ENCODE data around the gene LRRC8C.
A peak's percentile ranks its signal among the peaks of the same experiment; 100 is the strongest.

Gene LRRC8C

GRCh38 chr1:89746424-89747149 is 113.7 kb downstream of the LRRC8C start:
- no peak overlapping the region for H4K91ac ChIP-seq (ENCODE audit: low read depth, low read length)
- no peak overlapping the region for H3K27ac ChIP-seq (ENCODE audit: low read depth, low read length)
- H2BK12ac ChIP-seq (ENCODE audit: low read length), result no peak overlapping the region
- H3K14ac ChIP-seq (ENCODE audit: low read length), result no peak overlapping the region
- no peak overlapping the region for H3K4ac ChIP-seq (ENCODE audit: low read depth, low read length)
- H3K4me3 ChIP-seq (ENCODE audit: low read depth, low read length), result no peak overlapping the region
- H3K79me2 ChIP-seq (ENCODE audit: control insufficient read depth, insufficient read depth, low read length, poor library complexity), result no peaks in the 10 kb centered on the region
- H3K18ac ChIP-seq (ENCODE audit: low read length), result no peak overlapping the region
- no peak overlapping the region for H2AFZ ChIP-seq (ENCODE audit: insufficient read depth, low read length, poor library complexity)
- no peaks in the 10 kb centered on the region for H3K9me3 ChIP-seq (ENCODE audit: insufficient read depth, low read depth, low read length)
- no peaks in the 10 kb centered on the region for H3K79me1 ChIP-seq (ENCODE audit: low read length)
- H3K36me3 ChIP-seq (ENCODE audit: control insufficient read depth in 1 of 2, insufficient read depth in 2 of 2, low read length in 2 of 2), result no peaks in the 10 kb centered on the region
- no peak overlapping the region for H2BK120ac ChIP-seq (ENCODE audit: insufficient read depth, low read length, poor library complexity)
- H3K9ac ChIP-seq (ENCODE audit: low read length), result no peak overlapping the region
- no peak overlapping the region for H2BK5ac ChIP-seq (ENCODE audit: low read depth, low read length, poor library complexity)
- H3K27me3 ChIP-seq (ENCODE audit: insufficient read depth, low read length), result no peaks in the 10 kb centered on the region
- no peaks in the 10 kb centered on the region for H3K4me1 ChIP-seq (ENCODE audit: control insufficient read depth in 1 of 2, insufficient read depth in 2 of 2, low read length in 2 of 2)
- H2AK5ac ChIP-seq (ENCODE audit: low read length), result no peak overlapping the region
- no CpG with 5 or more reads among the region's 4 CpGs for WGBS (ENCODE audit: extremely low coverage, insufficient coverage, insufficient read length)
- no peak overlapping the region for H3K23ac ChIP-seq (ENCODE audit: low read length)
- DNase-seq, result no peak
- no peak overlapping the region for H4K12ac ChIP-seq (ENCODE audit: low read depth, low read length)
- no peak overlapping the region for H3K4me2 ChIP-seq (ENCODE audit: low read length)
- H4K8ac ChIP-seq (ENCODE audit: low read depth, low read length), result no peak overlapping the region

GRCh38 chr1:89753761-89754160 is 120.8 kb downstream of the LRRC8C start:
- Histone ChIP-seq H2BK120ac (ENCODE audit: insufficient read depth, low read length, poor library complexity) (no peak overlapping the region), H2BK5ac (ENCODE audit: low read depth, low read length, poor library complexity) (no peak overlapping the region), H2BK12ac (ENCODE audit: low read length) (no peak overlapping the region), H3K4me1 (ENCODE audit: control insufficient read depth in 1 of 2, insufficient read depth in 2 of 2, low read length in 2 of 2) (peaks cover 0 to 2% of the 10 kb centered on the region in 2 experiments), H4K91ac (ENCODE audit: low read depth, low read length) (no peak overlapping the region), H3K4me3 (ENCODE audit: low read depth, low read length) (no peak overlapping the region), H4K12ac (ENCODE audit: low read depth, low read length) (no peak overlapping the region), H3K14ac (ENCODE audit: low read length) (no peak overlapping the region), H2AFZ (ENCODE audit: insufficient read depth, low read length, poor library complexity) (no peak overlapping the region), H3K36me3 (ENCODE audit: control insufficient read depth in 1 of 2, insufficient read depth in 2 of 2, low read length in 2 of 2) (no peaks in the 10 kb centered on the region), H3K23ac (ENCODE audit: low read length) (no peak overlapping the region), H4K8ac (ENCODE audit: low read depth, low read length) (no peak overlapping the region), H3K9me3 (ENCODE audit: insufficient read depth, low read depth, low read length) (peaks cover 2% of the 10 kb centered on the region), H3K79me2 (ENCODE audit: control insufficient read depth, insufficient read depth, low read length, poor library complexity) (no peaks in the 10 kb centered on the region), H3K27me3 (ENCODE audit: insufficient read depth, low read length) (no peaks in the 10 kb centered on the region), H3K18ac (ENCODE audit: low read length) (no peak overlapping the region), H3K4me2 (ENCODE audit: low read length) (no peak overlapping the region), H2AK5ac (ENCODE audit: low read length) (no peak overlapping the region), H3K79me1 (ENCODE audit: low read length) (no peaks in the 10 kb centered on the region), H3K4ac (ENCODE audit: low read depth, low read length) (no peak overlapping the region), H3K9ac (ENCODE audit: low read length) (no peak overlapping the region), H3K27ac (ENCODE audit: low read depth, low read length) (no peak overlapping the region)
- no peak for DNase-seq

DNA sequence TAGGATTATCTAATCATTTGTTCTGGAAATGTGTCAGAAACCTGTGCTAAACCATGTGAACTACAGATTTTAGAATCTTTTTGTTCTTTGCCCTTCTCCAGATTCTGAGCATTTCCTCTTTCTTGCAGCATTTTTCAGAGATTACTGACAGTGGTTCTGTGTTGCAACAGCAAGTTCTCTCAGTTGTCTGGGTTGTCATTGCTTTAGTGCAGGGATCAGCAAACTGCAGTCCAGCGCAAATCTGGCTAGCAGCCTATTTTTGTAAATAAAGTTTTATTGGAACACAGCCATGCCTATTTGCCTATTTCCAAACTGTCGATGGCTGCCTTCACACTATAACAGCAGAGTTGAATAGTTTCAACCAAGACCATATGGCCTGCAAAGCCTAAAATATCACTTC is 121.6 kb downstream of the LRRC8C start:
- Histone ChIP-seq H2AFZ (ENCODE audit: insufficient read depth, low read length, poor library complexity) (no peak overlapping the region), H3K4me2 (ENCODE audit: low read length) (no peak overlapping the region), H3K79me1 (ENCODE audit: low read length) (no peaks in the 10 kb centered on the region), H2BK120ac (ENCODE audit: insufficient read depth, low read length, poor library complexity) (no peak overlapping the region), H4K8ac (ENCODE audit: low read depth, low read length) (no peak overlapping the region), H3K4me1 (ENCODE audit: control insufficient read depth in 1 of 2, insufficient read depth in 2 of 2, low read length in 2 of 2) (peaks cover 0 to 2% of the 10 kb centered on the region in 2 experiments), H3K79me2 (ENCODE audit: control insufficient read depth, insufficient read depth, low read length, poor library complexity) (no peaks in the 10 kb centered on the region), H4K12ac (ENCODE audit: low read depth, low read length) (no peak overlapping the region), H3K4ac (ENCODE audit: low read depth, low read length) (no peak overlapping the region), H2BK12ac (ENCODE audit: low read length) (no peak overlapping the region), H3K27me3 (ENCODE audit: insufficient read depth, low read length) (no peaks in the 10 kb centered on the region), H3K9ac (ENCODE audit: low read length) (no peak overlapping the region), H2AK5ac (ENCODE audit: low read length) (no peak overlapping the region), H3K14ac (ENCODE audit: low read length) (no peak overlapping the region), H2BK5ac (ENCODE audit: low read depth, low read length, poor library complexity) (no peak overlapping the region), H3K4me3 (ENCODE audit: low read depth, low read length) (no peak overlapping the region), H4K91ac (ENCODE audit: low read depth, low read length) (no peak overlapping the region), H3K18ac (ENCODE audit: low read length) (no peak overlapping the region), H3K23ac (ENCODE audit: low read length) (no peak overlapping the region), H3K36me3 (ENCODE audit: control insufficient read depth in 1 of 2, insufficient read depth in 2 of 2, low read length in 2 of 2) (no peaks in the 10 kb centered on the region), H3K27ac (ENCODE audit: low read depth, low read length) (no peak overlapping the region), H3K9me3 (ENCODE audit: insufficient read depth, low read depth, low read length) (peaks cover 2% of the 10 kb centered on the region)
- no CpG with 5 or more reads among the region's 2 CpGs for WGBS (ENCODE audit: extremely low coverage, insufficient coverage, insufficient read length)
- peak in 1 of 2 donors; percentile 54 for DNase-seq

GRCh38 chr1:89755591-89755990 is 122.7 kb downstream of the LRRC8C start:
- H3K18ac ChIP-seq (ENCODE audit: low read length), result no peak overlapping the region

More at GRCh38 chr1:89755591-89755990, 122.7 kb downstream of the LRRC8C start:
- no CpG with 5 or more reads among the region's 3 CpGs for WGBS (ENCODE audit: extremely low coverage, insufficient coverage, insufficient read length)
- peaks cover 0 to 2% of the 10 kb centered on the region in 2 experiments for H3K4me1 ChIP-seq (ENCODE audit: control insufficient read depth in 1 of 2, insufficient read depth in 2 of 2, low read length in 2 of 2)
- H3K27ac ChIP-seq (ENCODE audit: low read depth, low read length), result no peak overlapping the region
- H3K4me3 ChIP-seq (ENCODE audit: low read depth, low read length), result no peak overlapping the region
- no peak overlapping the region for H2BK5ac ChIP-seq (ENCODE audit: low read depth, low read length, poor library complexity)
- no peak overlapping the region for H3K4ac ChIP-seq (ENCODE audit: low read depth, low read length)
- H2BK12ac ChIP-seq (ENCODE audit: low read length), result no peak overlapping the region
- no peak overlapping the region for H3K4me2 ChIP-seq (ENCODE audit: low read length)
- H2BK120ac ChIP-seq (ENCODE audit: insufficient read depth, low read length, poor library complexity), result no peak overlapping the region
- peaks cover 2% of the 10 kb centered on the region for H3K9me3 ChIP-seq (ENCODE audit: insufficient read depth, low read depth, low read length)
- H3K79me1 ChIP-seq (ENCODE audit: low read length), result no peaks in the 10 kb centered on the region
- no peaks in the 10 kb centered on the region for H3K36me3 ChIP-seq (ENCODE audit: control insufficient read depth in 1 of 2, insufficient read depth in 2 of 2, low read length in 2 of 2)
- no peak overlapping the region for H4K91ac ChIP-seq (ENCODE audit: low read depth, low read length)
- H3K9ac ChIP-seq (ENCODE audit: low read length), result no peak overlapping the region
- H3K79me2 ChIP-seq (ENCODE audit: control insufficient read depth, insufficient read depth, low read length, poor library complexity), result no peaks in the 10 kb centered on the region
- no peak overlapping the region for H4K8ac ChIP-seq (ENCODE audit: low read depth, low read length)
- no peak overlapping the region for H2AK5ac ChIP-seq (ENCODE audit: low read length)
- no peaks in the 10 kb centered on the region for H3K27me3 ChIP-seq (ENCODE audit: insufficient read depth, low read length)
- DNase-seq, result no peak
- no peak overlapping the region for H4K12ac ChIP-seq (ENCODE audit: low read depth, low read length)
- no peak overlapping the region for H3K23ac ChIP-seq (ENCODE audit: low read length)
- no peak overlapping the region for H2AFZ ChIP-seq (ENCODE audit: insufficient read depth, low read length, poor library complexity)
- H3K14ac ChIP-seq (ENCODE audit: low read length), result no peak overlapping the region
